Effector memory CD8-positive, alpha-beta T cell (primary cell): ENCODE results near the gene MAGEC2.

Source experiments
- ATAC-seq: fragments of 150-1000 bp; cut with Tn5 transposase; replicated peaks from 2 replicates; pipeline ENCODE4 v1.10.0; 2021; ENCODE audit warnings: mild to moderate bottlenecking, moderate library complexity
- DNase-seq, 3 experiments: peaks; one replicate each; pipeline ENCODE4 v3.0.0; 2021
- H3K27ac Mint-ChIP-seq, 2 donors: one replicate each; pipeline ENCODE4 v1.8.0; 2022; ENCODE audit warnings: mild to moderate bottlenecking in 2 of 2, mixed read lengths in 2 of 2, moderate library complexity in 2 of 2
- H3K27me3 Mint-ChIP-seq, 2 donors: one replicate each; pipeline ENCODE4 v1.8.0; 2022; ENCODE audit warnings: mixed read lengths in 2 of 2
- H3K36me3 Mint-ChIP-seq: one replicate; pipeline ENCODE4 v1.8.0; 2022; ENCODE audit warnings: mild to moderate bottlenecking, moderate library complexity, mixed read lengths; ENCODE audit not compliant: insufficient read depth
- H3K4me1 Mint-ChIP-seq, 2 donors: one replicate each; pipeline ENCODE4 v1.8.0; 2022; ENCODE audit warnings: low read depth in 2 of 2, mixed read lengths in 2 of 2
- H3K4me3 Mint-ChIP-seq, 2 donors: one replicate each; pipeline ENCODE4 v1.8.0; 2022; ENCODE audit warnings: mild to moderate bottlenecking in 2 of 2, mixed read lengths in 2 of 2, moderate library complexity in 2 of 2
- H3K9me3 Mint-ChIP-seq, 2 donors: one replicate each; pipeline ENCODE4 v1.8.0; 2022; ENCODE audit warnings: mixed read lengths in 2 of 2
- total RNA-seq, 9 experiments: gene quantifications; one replicate each; lab custom pipeline; 2026; lab: John Stamatoyannopoulos, UW

The MAGEC2 gene, protein sequence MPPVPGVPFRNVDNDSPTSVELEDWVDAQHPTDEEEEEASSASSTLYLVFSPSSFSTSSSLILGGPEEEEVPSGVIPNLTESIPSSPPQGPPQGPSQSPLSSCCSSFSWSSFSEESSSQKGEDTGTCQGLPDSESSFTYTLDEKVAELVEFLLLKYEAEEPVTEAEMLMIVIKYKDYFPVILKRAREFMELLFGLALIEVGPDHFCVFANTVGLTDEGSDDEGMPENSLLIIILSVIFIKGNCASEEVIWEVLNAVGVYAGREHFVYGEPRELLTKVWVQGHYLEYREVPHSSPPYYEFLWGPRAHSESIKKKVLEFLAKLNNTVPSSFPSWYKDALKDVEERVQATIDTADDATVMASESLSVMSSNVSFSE
- total RNA-seq, result 0 to 0.07 (median 0) reads per million in 9 experiments

DNA sequence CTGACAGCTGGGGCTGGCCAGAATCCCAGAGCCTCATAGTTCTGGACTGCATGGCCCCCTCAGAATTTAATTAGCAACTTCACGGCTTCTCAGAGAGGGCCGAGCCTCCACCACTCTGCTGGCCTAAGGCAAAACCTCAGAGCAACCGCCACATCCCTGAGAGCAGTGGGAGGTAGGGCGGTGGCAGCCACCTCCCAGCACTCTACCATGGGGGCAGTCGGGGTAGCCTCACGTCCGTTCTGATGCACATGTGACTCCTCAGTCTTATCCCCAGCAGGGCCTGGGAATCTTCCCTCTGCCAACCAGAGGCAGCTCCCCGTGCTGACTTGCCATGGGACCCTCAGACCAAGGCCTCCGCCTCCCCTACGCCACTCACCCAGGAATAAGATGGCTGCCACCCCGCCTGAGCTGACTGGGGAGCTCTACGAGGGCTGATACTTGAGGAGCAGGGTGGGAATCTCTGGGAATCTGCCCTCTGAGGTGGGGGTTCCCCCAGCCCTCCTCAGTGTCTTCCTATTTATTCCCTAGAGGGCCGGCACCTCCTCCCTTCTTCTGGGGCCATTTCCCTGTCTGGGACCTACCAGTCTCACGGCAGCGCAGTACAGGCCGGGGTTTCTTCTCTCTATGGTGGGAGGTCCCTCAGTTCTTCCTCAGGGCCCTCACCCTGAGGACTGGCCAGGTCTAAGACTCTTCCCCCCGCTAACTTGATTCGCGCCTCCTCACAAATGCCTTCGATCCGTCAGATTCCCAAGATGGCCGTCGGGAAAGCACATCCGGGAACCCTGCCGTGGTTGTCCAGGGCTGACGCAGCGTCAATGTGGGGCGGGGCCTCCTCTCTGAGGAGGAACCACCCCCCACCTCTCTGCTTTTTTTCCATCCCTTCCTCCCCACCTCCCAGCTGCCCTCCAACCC, at the start of gene MAGEC2:
Gene MAGEC2 (minus strand): TSS at position 769 of the 912 bp plus-strand sequence. CDS start 1,303 bp downstream, outside the sequence.
- Mint-ChIP-seq H3K27me3 (no peaks in the 10 kb centered on the region), H3K9me3 (peaks cover 4 to 7% of the 10 kb centered on the region in 2 donors), H3K4me3 (no peak within 1 kb of the TSS), H3K36me3 (no peaks in the 10 kb centered on the region), H3K4me1 (no peaks in the 10 kb centered on the region), H3K27ac (no peak within 1 kb of the TSS)
- DNase-seq (no peak), ATAC-seq (no peak)

DNA sequence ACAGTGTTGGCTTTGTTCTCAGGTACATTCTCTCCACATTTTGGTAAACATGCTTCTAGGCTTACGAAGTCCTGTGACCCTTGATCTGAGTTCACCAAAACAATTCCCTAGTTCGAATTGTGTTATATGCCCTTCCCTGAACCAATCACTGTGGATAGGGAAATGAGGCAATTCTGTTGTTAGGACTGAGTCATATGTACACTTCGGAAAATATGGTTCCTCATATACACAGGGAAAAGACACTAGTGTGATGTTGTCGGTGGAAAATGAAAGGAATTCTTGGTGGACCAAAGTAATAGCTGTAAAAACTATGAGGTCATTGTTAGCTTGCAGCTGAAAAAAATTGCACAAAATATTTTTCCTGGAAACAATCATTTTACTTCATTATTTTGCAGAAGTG, 46.6 kb upstream of the MAGEC2 start:
- Mint-ChIP-seq H3K4me1 (no peaks in the 10 kb centered on the region), H3K27me3 (no peaks in the 10 kb centered on the region), H3K36me3 (no peaks in the 10 kb centered on the region), H3K27ac (no peak overlapping the region), H3K4me3 (no peak overlapping the region), H3K9me3 (peaks cover 0 to 4% of the 10 kb centered on the region in 2 donors)
- no peak for DNase-seq
- ATAC-seq, result no peak

DNA sequence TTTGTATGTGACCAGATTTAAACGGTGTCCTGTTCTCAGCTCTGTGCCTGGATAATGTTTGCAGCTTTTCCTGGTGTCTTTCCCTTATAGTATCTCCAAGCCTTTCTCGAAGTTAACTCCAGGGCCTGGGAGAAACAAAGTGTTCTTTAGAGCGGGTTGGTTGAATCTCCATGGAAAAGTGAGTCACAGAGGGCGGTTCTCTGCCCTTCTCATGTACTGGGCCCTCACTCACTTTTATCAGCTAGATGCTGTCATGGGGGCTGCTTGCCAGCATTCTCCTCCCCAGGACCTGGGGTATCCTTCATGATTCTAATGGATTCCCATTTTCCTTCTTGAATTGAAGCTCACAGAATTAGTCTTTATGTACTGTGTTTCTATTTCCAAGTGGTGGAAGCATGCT, 46.1 kb upstream of the MAGEC2 start:
- ATAC-seq (no peak), DNase-seq (no peak)
- H3K4me1 Mint-ChIP-seq, result no peaks in the 10 kb centered on the region
- no peak overlapping the region for H3K4me3 Mint-ChIP-seq
- H3K27me3 Mint-ChIP-seq, result no peaks in the 10 kb centered on the region
- H3K27ac Mint-ChIP-seq, result no peak overlapping the region
- no peaks in the 10 kb centered on the region for H3K36me3 Mint-ChIP-seq
- peaks cover 0 to 4% of the 10 kb centered on the region in 2 donors for H3K9me3 Mint-ChIP-seq

DNA sequence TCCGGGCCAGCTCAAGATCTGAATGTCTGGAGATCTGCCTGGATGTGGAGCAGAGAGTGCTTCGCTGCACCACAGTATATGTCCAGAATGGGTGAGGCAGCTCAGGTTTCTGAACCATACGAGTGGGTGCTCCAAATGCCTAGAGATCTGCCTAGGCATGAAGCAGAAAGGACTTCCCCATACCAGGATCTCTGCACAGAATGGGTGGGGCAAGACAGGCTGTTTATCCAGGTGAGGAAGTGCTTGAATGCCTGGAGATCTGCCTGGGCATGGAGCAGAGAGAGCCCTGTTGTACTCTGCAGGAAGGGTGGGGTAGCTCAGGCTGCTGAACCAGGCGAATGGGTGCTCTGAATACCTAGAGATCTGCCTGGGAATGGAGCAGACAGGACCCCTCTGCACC, 45.4 kb upstream of the MAGEC2 start:
- peaks cover 0 to 4% of the 10 kb centered on the region in 2 donors for H3K9me3 Mint-ChIP-seq
- H3K36me3 Mint-ChIP-seq, result no peaks in the 10 kb centered on the region
- ATAC-seq (no peak), DNase-seq (no peak)
- no peaks in the 10 kb centered on the region for H3K27me3 Mint-ChIP-seq
- no peak overlapping the region for H3K4me3 Mint-ChIP-seq
- H3K27ac Mint-ChIP-seq, result no peak overlapping the region
- no peaks in the 10 kb centered on the region for H3K4me1 Mint-ChIP-seq

DNA sequence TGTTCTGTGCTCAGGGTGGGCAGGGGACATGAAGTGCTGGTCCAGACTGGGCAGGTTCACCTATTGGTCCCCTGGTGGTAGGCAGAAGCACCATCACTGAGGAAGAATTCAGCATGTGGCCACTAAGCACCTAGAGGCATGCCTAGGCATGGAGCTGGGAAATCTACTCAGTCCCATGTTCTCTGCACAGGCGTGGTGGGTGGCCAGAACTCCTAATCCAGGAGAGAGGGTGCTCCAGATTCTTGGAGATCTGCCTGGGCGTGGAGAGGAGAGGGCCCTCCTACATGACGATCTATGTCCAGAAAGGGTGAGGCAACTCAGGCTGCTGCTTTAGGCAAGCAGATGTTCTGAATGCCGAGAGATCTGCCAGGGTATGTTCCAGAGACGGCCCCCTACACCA, 44.6 kb upstream of the MAGEC2 start:
- DNase-seq (no peak), ATAC-seq (no peak)
- Mint-ChIP-seq H3K27ac (no peak overlapping the region), H3K27me3 (no peaks in the 10 kb centered on the region), H3K4me1 (no peaks in the 10 kb centered on the region), H3K36me3 (no peaks in the 10 kb centered on the region), H3K4me3 (no peak overlapping the region), H3K9me3 (peaks cover 0 to 4% of the 10 kb centered on the region in 2 donors)

DNA sequence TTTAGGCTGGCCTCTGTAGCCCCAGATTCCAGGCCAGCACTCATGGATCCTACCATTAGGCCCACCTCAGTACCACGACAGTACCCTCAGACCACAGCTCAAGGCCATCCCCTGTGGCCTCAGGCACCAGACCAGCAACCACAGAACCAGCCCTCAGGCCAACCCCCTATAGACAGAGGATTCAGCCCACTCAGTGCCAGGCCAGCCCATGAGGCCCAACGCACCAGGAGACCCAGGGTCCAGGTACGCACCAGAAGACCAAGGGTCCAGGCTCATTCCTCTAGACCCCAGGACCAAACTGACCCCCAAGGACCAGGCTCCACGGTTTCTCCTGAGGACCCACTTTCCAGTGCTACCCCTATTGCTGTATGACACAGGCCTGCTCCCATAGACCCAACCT, 39.5 kb upstream of the MAGEC2 start:
- no peak overlapping the region for H3K4me3 Mint-ChIP-seq
- peaks cover 4% of the 10 kb centered on the region for H3K36me3 Mint-ChIP-seq

DNA sequence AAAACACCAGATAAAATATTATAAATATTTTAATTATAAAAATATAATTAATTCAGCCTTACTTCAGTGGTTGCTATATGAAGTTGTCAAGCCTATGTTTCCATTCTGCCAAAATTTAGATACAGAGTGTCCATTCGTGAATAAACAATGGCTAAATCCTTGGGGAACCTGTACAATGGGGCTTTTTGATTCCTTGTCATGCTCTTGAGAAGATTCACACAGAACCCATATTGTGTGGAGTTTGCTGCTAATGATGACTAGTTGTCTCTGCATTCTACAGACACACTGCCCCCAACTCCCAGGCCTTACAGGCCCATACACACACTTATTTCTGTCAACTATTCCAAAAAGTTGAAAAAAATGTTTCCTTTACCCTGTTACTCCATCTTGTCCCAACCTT, 33.4 kb upstream of the MAGEC2 start:
- DNase-seq (no peak), ATAC-seq (no peak)
- Mint-ChIP-seq H3K27me3 (no peaks in the 10 kb centered on the region), H3K9me3 (peaks cover 0 to 1% of the 10 kb centered on the region in 2 donors), H3K4me3 (no peak overlapping the region), H3K4me1 (no peaks in the 10 kb centered on the region), H3K27ac (no peak overlapping the region), H3K36me3 (peaks cover 4% of the 10 kb centered on the region)

More for the DNA sequence above, 39.5 kb upstream of the MAGEC2 start:
- no peaks in the 10 kb centered on the region for H3K9me3 Mint-ChIP-seq
- no peak for DNase-seq
- no peaks in the 10 kb centered on the region for H3K4me1 Mint-ChIP-seq
- no peak overlapping the region for H3K27ac Mint-ChIP-seq
- no peak for ATAC-seq
- H3K27me3 Mint-ChIP-seq, result no peaks in the 10 kb centered on the region

DNA sequence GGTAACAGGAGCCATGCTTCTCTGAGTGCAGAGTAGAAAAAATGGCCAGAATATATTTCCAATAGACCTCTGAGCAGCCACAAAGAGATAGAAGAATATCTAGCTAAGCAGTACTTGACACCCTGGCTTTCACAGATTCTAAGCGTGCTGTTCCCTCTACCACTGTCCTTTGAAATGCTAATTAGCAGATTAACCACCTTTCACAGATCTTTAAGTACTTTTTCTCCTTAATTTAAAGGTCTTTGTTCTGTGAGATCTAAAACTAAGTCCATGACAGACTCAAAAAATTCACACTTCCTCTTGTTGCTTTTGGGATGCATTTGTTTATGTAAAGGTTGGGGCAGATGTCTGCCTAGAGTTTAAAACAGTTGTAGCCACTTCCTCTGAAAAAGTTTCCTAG, 28.3 kb upstream of the MAGEC2 start:
- H3K36me3 Mint-ChIP-seq, result peaks cover 3% of the 10 kb centered on the region
- ATAC-seq, result no peak
- H3K4me1 Mint-ChIP-seq, result no peaks in the 10 kb centered on the region
- DNase-seq, result no peak
- no peak overlapping the region for H3K27ac Mint-ChIP-seq
- H3K9me3 Mint-ChIP-seq, result peaks cover 0 to 1% of the 10 kb centered on the region in 2 donors
- H3K4me3 Mint-ChIP-seq, result no peak overlapping the region
- H3K27me3 Mint-ChIP-seq, result no peaks in the 10 kb centered on the region

DNA sequence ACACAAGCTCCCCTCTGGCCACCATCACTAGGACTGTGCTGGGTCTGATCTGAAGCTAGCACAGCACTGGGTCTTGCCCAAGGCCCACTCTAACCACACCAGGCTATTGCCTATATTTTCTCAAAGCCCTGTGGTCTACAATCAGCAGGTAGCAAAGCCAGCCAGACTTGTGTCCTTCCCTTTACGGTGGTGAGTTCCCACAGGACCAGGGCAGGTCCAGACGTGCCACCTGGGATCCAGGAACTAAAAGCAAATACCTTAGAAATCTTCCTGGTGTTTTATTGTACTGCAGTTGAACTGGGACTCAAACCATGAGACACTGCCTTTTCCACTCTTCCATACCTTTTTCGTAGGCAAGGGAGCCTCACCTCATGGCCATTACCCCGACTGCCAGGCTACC, 9.0 kb upstream of the MAGEC2 start:
- no peaks in the 10 kb centered on the region for H3K27me3 Mint-ChIP-seq
- H3K36me3 Mint-ChIP-seq, result no peaks in the 10 kb centered on the region
- no peak overlapping the region for H3K4me3 Mint-ChIP-seq
- H3K9me3 Mint-ChIP-seq, result peaks cover 0 to 4% of the 10 kb centered on the region in 2 donors
- H3K4me1 Mint-ChIP-seq, result no peaks in the 10 kb centered on the region
- DNase-seq (no peak), ATAC-seq (no peak)
- H3K27ac Mint-ChIP-seq, result no peak overlapping the region

DNA sequence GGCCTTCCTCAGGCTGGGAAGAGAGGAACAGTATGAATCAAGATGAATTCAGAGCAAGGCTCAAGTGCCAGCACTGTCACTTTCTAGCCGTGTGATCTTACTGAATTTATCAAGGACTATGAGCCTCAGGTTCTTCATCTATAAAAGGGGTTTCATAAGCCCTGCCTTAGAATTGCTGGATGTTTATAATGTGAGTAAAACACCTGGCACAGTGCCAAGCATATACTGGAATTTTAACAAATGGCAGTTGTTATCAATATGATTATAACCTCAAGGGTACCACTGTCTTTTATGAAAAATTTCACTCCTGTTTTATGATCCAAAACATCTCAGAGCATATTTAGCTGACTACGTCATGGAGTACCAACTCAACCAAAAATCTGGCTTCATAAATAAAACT, 4.0 kb downstream of the MAGEC2 start:
- Mint-ChIP-seq H3K4me1 (no peaks in the 10 kb centered on the region), H3K4me3 (no peak overlapping the region), H3K27me3 (no peaks in the 10 kb centered on the region), H3K9me3 (peaks cover 3 to 7% of the 10 kb centered on the region in 2 donors), H3K36me3 (no peaks in the 10 kb centered on the region), H3K27ac (no peak overlapping the region)
- no peak for DNase-seq
- ATAC-seq, result no peak

DNA sequence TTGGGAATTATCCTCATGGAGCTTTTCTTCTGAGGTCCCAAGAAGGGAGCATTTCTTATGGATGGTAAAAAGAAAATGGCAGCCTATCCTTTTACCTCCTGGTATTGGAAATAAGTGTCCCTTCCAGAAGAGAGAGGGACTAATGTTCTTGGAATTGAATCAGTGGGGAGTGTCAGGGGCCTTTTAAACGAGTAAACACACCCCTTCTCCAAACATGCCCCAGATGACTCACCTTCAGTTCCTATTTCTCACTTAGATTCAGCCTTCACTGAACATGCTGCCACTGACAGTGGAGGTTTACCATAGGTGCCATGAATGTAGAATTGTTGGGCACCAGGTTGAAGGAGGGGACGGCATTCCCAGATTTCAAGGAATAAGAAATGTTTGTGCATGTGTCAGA, 19.0 kb downstream of the MAGEC2 start:
- DNase-seq, result no peak
- H3K27ac Mint-ChIP-seq, result no peak overlapping the region

DNA sequence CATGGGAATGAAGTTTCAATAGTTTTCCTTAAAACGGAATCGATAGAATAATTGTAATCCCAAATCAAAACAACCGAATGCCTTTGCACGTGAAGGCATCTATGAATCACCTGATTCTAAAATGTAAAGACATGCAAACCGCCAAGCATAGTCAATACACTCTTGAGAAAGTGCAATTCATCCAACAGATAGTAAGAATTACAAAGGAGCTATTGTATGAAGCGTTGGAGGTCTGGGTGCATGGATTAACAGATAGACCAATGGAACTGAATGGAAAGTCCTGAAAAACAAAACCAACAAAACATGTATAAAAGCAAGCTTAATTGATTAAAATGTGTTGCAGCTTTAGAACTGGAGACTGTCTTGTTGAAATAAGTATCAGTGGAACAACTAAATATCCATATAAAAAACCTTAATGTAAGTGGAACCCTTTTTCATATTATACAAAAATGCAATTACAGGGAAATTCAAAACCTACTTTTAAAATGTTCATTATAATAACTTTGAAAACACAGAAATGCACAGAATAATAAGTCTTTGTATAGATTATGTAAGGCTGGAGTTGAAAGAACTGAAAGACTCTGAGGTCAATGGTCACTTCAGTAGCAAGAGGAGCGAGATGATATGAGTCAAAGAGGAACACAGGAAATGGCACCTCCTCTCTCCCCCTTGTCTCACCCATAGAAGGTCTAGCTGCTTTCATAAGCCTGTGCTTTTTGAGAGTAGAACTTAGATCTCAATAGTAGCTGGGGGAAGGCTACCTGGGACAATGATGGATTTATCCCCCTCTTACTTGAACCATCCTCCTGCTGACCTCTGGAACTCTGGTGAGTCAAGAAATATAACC, 20.1 kb downstream of the MAGEC2 start:
- Mint-ChIP-seq H3K36me3 (no peaks in the 10 kb centered on the region), H3K9me3 (no peaks in the 10 kb centered on the region), H3K4me1 (no peaks in the 10 kb centered on the region), H3K27me3 (no peaks in the 10 kb centered on the region), H3K27ac (no peak overlapping the region), H3K4me3 (no peak overlapping the region)
- DNase-seq, result no peak
- no peak for ATAC-seq

More for the DNA sequence above, 19.0 kb downstream of the MAGEC2 start:
- no peak for ATAC-seq
- Mint-ChIP-seq H3K36me3 (no peaks in the 10 kb centered on the region), H3K4me1 (no peaks in the 10 kb centered on the region), H3K4me3 (no peak overlapping the region), H3K27me3 (no peaks in the 10 kb centered on the region), H3K9me3 (no peaks in the 10 kb centered on the region)

DNA sequence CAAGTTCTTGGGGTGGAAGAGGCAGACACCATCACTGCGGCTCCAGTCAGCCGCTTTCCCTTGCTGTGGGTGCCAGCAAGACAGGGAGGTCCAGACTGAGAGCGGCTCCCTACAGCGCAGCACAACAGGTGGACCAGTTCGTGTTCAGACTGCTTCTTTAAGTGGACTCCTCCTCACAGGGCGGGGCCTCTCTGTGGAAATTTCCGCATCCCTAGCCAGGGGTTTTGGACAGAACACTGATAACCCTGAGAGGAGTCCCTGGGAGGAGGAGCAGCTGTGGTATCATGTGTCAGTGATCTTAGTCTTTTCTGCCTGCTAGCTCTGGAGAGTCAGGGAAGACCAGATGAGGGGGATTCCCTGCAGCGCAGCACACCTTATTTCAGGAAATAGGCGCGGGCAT, 48.5 kb downstream of the MAGEC2 start:
- no peaks in the 10 kb centered on the region for H3K27me3 Mint-ChIP-seq
- H3K4me3 Mint-ChIP-seq, result no peak overlapping the region
- DNase-seq, result no peak
- no peaks in the 10 kb centered on the region for H3K36me3 Mint-ChIP-seq
- H3K4me1 Mint-ChIP-seq, result no peaks in the 10 kb centered on the region
- peaks cover 0 to 1% of the 10 kb centered on the region in 2 donors for H3K9me3 Mint-ChIP-seq
- ATAC-seq, result no peak
- no peak overlapping the region for H3K27ac Mint-ChIP-seq
